Upper lobe of left lung (tissue), 4 donors: Measurements from ENCODE around the gene FAM204A.

Experiments used
- POLR2A ChIP-seq, 4 donors: fragments of 450-650 bp; IDR thresholded peaks; one replicate each; pipeline ENCODE4 v1.5.1; 2016 to 2017; ENCODE audit warnings: antibody characterized with exemption in 4 of 4, mild to moderate bottlenecking in 2 of 4
- POLR2AphosphoS5 ChIP-seq, 2 donors: sonication (generic); formaldehyde crosslinking; IDR thresholded peaks; one replicate each; pipeline ENCODE4 v1.5.1; 2017; ENCODE audit warnings: antibody characterized with exemption in 2 of 2
- TF ChIP-seq, protein P1 (sequence below), 6 experiments: fragments of 450-650 bp in 4 of 6; fragments of 200-600 bp in 2 of 6; sonication (generic) in 2 of 6; IDR thresholded peaks; one replicate each; pipeline ENCODE4 v1.5.1; 2016 to 2019; ENCODE audit warnings: antibody characterized with exemption in 6 of 6

GRCh38 chr10:118266098-118266748, 75.9 kb downstream of the FAM204A start:
- TF ChIP-seq, protein P1, sequence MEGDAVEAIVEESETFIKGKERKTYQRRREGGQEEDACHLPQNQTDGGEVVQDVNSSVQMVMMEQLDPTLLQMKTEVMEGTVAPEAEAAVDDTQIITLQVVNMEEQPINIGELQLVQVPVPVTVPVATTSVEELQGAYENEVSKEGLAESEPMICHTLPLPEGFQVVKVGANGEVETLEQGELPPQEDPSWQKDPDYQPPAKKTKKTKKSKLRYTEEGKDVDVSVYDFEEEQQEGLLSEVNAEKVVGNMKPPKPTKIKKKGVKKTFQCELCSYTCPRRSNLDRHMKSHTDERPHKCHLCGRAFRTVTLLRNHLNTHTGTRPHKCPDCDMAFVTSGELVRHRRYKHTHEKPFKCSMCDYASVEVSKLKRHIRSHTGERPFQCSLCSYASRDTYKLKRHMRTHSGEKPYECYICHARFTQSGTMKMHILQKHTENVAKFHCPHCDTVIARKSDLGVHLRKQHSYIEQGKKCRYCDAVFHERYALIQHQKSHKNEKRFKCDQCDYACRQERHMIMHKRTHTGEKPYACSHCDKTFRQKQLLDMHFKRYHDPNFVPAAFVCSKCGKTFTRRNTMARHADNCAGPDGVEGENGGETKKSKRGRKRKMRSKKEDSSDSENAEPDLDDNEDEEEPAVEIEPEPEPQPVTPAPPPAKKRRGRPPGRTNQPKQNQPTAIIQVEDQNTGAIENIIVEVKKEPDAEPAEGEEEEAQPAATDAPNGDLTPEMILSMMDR (IDR thresholded peaks at IDR 0.05), result no peak
- TF ChIP-seq POLR2A (IDR thresholded peaks at IDR 0.05) (no peak), POLR2AphosphoS5 (IDR thresholded peaks at IDR 0.05) (no peak)
